Measurements from ENCODE around the gene SOAT1.

GRCh38 chr1:179353546-179353945 lies 59.9 kb downstream of the SOAT1 start:
- TF ChIP-seq REST (IDR thresholded peaks at IDR 0.05; ENCODE audit: insufficient read depth in 1 of 2, low read depth in 2 of 2, low read length in 2 of 2): no peak
- no peak for TF ChIP-seq POLR2AphosphoS5 (IDR thresholded peaks at IDR 0.05; ENCODE audit: low read depth, low read length)
- no peak for TF ChIP-seq TAF1 (IDR thresholded peaks at IDR 0.05; ENCODE audit: borderline replicate concordance, insufficient read depth, low read length)
- TF ChIP-seq SIN3A (IDR thresholded peaks at IDR 0.05; ENCODE audit: borderline replicate concordance, insufficient read depth, low read length): no peak
- TF ChIP-seq FOXP2 (optimal IDR thresholded peaks at IDR 0.05; ENCODE audit: borderline replicate concordance, extremely low read depth, extremely low read length, insufficient read depth): no peak
